GM12865 (cell line): Measurements from ENCODE around the gene ADARB2.

Experiments
- DNase-seq: peaks from one replicate; pipeline ENCODE4 v3.0.0; 2010; ENCODE audit warnings: low read depth
- H3K4me3 ChIP-seq: 2 replicates; pipeline ENCODE4 v1.5.1; 2011; ENCODE audit warnings: mild to moderate bottlenecking, low read depth, low read length, control low read depth
- TF ChIP-seq, protein P1 (sequence below): IDR thresholded peaks from 2 replicates; pipeline ENCODE4 v1.5.1; 2011; ENCODE audit warnings: low read length, control low read depth, low read depth, inconsistent platforms; ENCODE audit not compliant: insufficient read depth; ENCODE audit errors: missing control alignments

The ADARB2 gene

DNA sequence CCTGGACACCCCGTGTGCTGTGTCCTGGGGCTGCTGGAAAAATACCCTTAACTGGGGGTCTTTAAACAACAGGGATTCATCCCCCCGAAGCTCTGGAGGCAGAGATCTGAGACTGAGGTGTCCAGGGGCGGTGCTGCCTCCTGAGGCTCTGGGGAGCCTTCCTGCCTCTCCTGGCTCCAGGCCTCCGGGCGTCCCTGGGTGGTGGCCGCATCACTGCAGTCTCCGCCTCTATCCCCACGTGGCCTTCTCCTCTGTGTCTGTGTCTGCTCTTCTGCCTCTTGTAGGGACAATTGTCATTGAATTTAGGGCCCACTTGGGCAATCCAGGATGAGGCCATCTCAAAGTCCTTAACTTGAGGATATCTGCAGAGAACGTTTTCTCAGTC lies 464.6 kb downstream of the ADARB2 start:
- DNase-seq = no peak
- TF ChIP-seq, protein P1, sequence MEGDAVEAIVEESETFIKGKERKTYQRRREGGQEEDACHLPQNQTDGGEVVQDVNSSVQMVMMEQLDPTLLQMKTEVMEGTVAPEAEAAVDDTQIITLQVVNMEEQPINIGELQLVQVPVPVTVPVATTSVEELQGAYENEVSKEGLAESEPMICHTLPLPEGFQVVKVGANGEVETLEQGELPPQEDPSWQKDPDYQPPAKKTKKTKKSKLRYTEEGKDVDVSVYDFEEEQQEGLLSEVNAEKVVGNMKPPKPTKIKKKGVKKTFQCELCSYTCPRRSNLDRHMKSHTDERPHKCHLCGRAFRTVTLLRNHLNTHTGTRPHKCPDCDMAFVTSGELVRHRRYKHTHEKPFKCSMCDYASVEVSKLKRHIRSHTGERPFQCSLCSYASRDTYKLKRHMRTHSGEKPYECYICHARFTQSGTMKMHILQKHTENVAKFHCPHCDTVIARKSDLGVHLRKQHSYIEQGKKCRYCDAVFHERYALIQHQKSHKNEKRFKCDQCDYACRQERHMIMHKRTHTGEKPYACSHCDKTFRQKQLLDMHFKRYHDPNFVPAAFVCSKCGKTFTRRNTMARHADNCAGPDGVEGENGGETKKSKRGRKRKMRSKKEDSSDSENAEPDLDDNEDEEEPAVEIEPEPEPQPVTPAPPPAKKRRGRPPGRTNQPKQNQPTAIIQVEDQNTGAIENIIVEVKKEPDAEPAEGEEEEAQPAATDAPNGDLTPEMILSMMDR = no peak
- no peak overlapping the region for H3K4me3 ChIP-seq

DNA sequence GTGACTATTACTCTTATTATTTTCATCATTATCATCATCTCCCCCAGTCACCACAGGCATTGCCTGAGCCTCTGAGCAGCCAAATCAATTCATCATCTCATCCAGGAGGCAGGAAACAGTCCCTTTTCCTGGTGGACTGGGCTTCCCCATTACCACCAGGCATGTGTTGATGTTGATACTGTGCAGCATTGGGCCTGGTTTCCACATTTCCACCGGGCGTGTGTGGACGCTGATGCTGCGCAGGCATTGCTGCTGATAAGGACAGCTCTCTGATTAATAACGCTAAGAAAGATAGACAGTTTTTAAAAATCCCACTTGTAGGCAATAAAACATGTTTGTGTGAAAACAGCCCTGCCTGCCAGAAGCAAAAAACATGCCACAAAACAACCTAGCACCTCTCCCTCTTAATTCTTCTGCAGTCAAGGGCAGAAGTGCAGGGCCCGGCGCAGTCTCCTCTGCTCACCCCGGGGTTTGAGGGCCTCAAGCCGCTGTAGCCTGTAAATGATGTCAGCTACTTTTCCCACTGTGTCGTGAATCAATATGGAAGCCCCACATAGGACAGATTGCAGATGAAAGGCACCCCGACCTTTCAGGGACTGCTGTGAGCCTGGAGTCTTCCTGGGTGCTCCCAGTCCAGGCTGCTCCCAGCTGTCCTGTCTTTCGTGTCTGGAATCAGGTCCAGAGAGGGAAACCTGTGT lies 465.1 kb downstream of the ADARB2 start:
- H3K4me3 ChIP-seq = no peak overlapping the region
- TF ChIP-seq, protein P1 = no peak
- DNase-seq = no peak

DNA sequence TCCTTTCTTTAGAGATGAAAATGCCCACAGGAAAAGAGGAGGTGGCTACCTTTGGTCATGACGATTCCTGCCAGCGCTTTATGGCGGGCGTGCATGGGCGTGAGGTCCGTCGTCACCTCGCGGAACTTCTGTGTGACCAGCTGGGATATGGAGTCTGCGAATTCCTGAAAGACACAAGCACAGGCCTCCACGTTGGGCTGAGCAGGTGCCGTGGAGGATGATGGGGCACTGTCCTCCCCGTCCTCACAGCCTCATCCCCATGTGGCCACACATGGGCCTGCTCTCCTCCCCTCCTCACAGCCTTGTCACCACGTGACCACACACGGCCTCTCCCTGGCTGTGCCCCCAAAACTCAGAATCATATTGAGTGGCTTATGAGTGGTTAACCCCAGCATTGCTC lies 466.4 kb downstream of the ADARB2 start:
- no peak overlapping the region for H3K4me3 ChIP-seq
- no peak for DNase-seq
- TF ChIP-seq, protein P1 = no peak

DNA sequence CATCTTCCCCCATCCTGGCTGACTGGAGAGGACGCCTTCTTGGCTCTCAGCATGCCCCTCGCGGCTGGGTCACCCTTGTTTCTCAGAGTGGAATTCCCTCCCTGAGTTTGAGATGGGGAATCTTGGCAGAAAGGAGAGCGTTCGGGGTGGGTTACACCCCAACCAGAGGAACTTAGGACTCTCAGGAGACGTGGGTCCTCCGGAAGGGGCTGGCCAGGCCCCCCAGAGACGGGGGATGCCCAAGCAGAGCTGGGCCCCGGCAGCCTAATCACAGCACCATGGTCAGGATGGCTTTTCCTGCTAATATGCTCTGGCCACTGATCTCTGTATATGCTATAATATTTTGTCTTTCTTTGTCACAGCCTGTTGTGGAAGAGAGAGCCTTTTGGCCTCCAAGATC lies 466.8 kb downstream of the ADARB2 start:
- DNase-seq = no peak
- TF ChIP-seq, protein P1 = no peak
- H3K4me3 ChIP-seq = no peak overlapping the region

DNA sequence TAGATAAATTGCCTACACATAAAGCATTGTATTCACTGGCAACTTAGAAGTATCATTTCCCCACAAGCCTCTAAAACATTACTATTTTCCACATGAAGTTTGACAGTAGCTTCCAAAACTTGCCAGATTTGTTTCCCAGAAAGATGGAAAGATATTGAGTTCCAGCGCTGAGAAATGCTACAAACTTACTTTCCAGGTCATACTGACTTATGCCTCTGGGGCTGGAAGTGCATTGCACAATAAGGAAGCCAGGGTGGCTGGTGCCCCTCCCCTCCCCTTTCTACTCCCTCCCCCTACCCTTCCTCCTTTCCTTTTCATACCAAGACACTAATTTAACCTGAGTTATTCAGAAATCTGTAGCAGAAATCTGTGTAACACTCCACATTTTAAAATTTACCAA lies 468.5 kb downstream of the ADARB2 start:
- no peak for DNase-seq
- no peak overlapping the region for H3K4me3 ChIP-seq
- TF ChIP-seq, protein P1 = no peak

DNA sequence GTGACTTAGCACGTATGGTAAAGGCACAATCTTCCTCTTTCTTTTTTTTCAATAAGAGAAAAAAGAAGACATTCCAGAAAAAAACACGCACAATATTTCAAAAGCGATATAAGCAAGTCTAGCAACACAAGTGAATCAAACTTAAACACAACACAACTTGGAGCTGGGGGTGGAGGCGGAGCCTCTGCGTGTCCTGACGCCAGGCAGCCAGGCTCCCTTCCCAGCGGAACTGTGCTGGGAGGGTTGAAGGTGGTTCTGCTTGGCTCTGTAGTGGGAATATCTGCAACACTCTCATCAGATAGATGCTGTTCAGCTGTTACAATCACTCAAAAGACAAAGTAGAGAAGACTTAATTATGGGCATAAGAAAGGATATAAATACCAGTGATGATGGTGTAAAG lies 469.8 kb downstream of the ADARB2 start:
- DNase-seq = no peak
- H3K4me3 ChIP-seq = no peak overlapping the region
- TF ChIP-seq, protein P1 = no peak

DNA sequence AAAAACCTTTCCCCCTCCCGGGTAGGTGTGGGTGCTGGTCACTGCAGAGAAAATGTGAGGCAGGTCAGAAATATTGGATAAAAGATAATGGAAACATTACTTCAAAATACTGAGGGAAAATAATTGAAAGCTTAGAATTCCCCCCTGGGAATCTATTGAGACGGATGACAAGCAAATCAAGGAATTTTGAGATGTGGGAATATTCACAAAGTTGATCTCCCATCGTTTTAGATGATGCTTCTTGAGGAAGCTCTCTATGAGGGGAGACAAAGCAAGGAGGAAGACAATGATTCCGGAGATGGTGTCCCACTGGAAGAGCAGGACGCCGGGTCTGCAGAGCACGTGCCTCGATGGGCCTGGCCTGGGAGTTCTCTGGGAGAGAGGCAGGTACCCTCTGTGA lies 470.2 kb downstream of the ADARB2 start:
- H3K4me3 ChIP-seq = no peak overlapping the region
- no peak for DNase-seq
- TF ChIP-seq, protein P1 = no peak
